ENCODE measurements around the gene DYNLT2B. TPM values are rescaled to one million over a fixed set of nuclear protein-coding genes. Genes with fewer than 3 reads are reported as not detected.
"Not testable (repeated sequence)": the region's sequence is repeated elsewhere in the genome, so short reads cannot be mapped to it uniquely, and the experiment has no call there.

Gene DYNLT2B
- total and polyA plus RNA-seq, 11 donors, result 1.9 to 8.8 (median 3.6) TPM

DNA sequence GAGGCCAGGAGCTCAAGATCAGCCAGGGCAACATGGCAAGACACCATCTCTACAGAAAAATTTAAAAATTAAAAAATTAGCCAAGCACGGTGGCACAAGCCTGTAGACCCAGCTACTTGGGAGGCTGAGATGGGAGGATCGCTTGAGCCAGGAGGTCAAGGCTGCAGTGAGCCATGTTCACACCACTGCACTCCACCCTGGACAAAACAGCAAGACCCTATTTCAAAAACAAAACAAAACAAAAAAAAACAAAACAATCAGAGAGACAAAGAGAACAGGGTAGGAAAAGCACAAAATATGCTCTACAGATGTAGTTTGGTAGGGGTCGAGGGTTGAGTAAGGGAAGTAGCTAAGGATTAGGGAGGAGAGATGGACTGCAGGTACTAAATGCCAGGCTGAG, 3.4 kb downstream of the DYNLT2B start:
- no peaks in the 10 kb centered on the region for H3K27me3 ChIP-seq
- peaks cover 0 to 9% (median 0%) of the 10 kb centered on the region in 9 donors for H3K36me3 ChIP-seq
- DNase-seq (no peak), ATAC-seq (no peak)
- WGBS, 4 donors, result 90 to 97% (median 96%) methylated on average over 3 of the region's 3 CpGs
- H3K4me3 ChIP-seq, result no peak overlapping the region
- intact Hi-C loops (cut with DNase I), result no loop called here
- H3K4me1 ChIP-seq, result peaks cover 0 to 6% (median 1%) of the 10 kb centered on the region in 12 donors
- TF ChIP-seq, protein P1, sequence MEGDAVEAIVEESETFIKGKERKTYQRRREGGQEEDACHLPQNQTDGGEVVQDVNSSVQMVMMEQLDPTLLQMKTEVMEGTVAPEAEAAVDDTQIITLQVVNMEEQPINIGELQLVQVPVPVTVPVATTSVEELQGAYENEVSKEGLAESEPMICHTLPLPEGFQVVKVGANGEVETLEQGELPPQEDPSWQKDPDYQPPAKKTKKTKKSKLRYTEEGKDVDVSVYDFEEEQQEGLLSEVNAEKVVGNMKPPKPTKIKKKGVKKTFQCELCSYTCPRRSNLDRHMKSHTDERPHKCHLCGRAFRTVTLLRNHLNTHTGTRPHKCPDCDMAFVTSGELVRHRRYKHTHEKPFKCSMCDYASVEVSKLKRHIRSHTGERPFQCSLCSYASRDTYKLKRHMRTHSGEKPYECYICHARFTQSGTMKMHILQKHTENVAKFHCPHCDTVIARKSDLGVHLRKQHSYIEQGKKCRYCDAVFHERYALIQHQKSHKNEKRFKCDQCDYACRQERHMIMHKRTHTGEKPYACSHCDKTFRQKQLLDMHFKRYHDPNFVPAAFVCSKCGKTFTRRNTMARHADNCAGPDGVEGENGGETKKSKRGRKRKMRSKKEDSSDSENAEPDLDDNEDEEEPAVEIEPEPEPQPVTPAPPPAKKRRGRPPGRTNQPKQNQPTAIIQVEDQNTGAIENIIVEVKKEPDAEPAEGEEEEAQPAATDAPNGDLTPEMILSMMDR (IDR thresholded peaks at IDR 0.05), result no peak
- TF ChIP-seq POLR2A (IDR thresholded peaks at IDR 0.05), result no peak
- no peak overlapping the region for H3K27ac ChIP-seq
- no peaks in the 10 kb centered on the region for H3K9me3 ChIP-seq

DNA sequence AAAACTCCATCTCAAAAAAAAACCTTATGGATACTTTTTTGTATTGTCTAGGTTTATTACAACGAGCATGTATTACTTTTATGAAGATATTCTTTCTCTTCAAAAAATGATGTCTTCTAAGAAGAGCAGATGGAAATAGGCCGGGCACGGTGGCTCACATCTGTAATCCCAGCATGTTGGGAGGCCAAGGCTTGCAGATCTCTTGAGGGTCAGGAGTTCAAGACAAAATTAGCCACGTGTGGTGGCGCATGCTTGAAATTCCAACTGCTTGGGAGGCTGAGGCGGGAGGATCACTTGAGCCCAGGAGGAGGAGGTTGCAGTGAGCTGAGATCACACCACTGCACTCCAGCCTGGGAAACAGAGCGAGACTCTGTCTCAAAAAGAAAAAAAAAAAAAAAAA, 4.0 kb downstream of the DYNLT2B start:
- H3K27ac ChIP-seq; ATAC-seq; H3K36me3 ChIP-seq; H3K9me3 ChIP-seq; H3K4me3 ChIP-seq; DNase-seq; H3K4me1 ChIP-seq; intact Hi-C loops (cut with DNase I); H3K27me3 ChIP-seq: not testable (repeated sequence)
- 80 to 85% (median 82%) methylated on average over 7 of the region's 7 CpGs for WGBS, 4 donors

DNA sequence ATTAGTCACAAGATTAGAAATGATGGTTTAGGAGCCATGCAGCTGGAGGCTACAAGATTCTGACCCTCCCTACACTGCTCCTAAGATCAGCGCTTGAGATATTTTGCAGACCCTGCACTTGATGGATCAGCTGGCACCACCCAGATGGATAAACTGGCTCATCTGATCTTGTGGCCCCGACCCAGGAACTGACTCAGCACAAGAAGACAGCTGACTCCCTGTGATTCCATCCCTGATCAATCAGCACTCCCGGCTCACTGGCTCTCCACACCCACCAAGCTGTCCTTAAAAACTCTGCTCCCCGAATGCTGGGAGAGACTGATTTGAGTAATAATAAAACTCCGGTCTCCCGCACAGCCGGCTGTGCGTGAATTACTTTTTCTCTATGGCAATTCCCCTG, 15.1 kb downstream of the DYNLT2B start:
- ATAC-seq; DNase-seq; H3K27me3 ChIP-seq; H3K4me3 ChIP-seq; H3K27ac ChIP-seq; H3K4me1 ChIP-seq; intact Hi-C loops (cut with DNase I); H3K9me3 ChIP-seq: not testable (repeated sequence)
- peaks cover 0 to 25% (median 4%) of the 10 kb centered on the region in 9 donors for H3K36me3 ChIP-seq
- 85 to 93% (median 87%) methylated on average over 5 to 8 of the region's 8 CpGs for WGBS, 4 donors

DNA sequence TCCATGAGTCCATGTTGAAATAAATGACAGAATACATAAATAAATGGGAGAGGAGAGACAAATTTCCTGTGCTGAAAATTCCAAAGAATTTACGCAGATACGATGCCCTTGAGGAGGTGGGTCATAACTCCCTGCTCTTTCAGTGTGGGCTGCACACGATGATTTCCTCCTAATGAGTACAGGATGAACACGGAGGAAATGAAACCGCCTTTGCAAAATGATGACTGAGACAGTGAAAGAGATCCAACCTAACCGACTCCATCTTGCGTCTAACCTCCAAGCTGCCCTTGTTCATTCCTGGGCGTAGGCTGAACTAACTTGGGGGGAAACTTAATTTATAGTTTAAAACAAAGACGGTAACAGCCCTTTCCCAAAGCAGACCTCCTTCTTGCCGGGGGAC, 15.5 kb downstream of the DYNLT2B start:
- not testable (repeated sequence) for DNase-seq

DNA sequence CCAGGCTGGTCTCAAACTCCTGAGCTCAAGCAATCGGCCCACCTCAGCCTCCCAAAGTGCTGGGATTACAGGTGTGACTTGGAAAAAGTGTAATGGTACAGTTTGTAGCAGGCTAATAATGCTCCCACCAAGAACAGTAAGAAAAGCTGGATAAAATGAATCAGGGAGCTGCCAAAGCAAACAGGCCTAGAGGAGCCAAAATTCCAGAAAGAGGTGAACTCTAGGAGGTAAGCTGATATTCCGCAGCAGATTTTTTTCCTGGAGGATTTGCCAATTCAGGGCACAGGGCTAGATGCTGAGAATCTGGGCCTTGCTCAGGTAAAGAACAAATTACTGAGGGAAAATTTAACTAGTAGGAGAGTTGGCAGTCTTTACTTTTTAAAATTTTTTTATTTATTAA, 19.5 kb downstream of the DYNLT2B start:
- Histone ChIP-seq H3K27me3 (no peaks in the 10 kb centered on the region), H3K9me3 (no peaks in the 10 kb centered on the region), H3K36me3 (peaks cover 0 to 13% (median 4%) of the 10 kb centered on the region in 9 donors), H3K27ac (no peak overlapping the region), H3K4me1 (no peaks in the 10 kb centered on the region), H3K4me3 (no peak overlapping the region)
- no peak for TF ChIP-seq POLR2A (IDR thresholded peaks at IDR 0.05)
- TF ChIP-seq, protein P1 (IDR thresholded peaks at IDR 0.05), result no peak
- ATAC-seq, result no peak
- no peak for DNase-seq
- WGBS, 4 donors, result 94 to 98% (median 96%) methylated on average over 2 of the region's 2 CpGs
- intact Hi-C loops (cut with DNase I), result no loop called here

More for the DNA sequence above, 15.5 kb downstream of the DYNLT2B start:
- 63 to 77% (median 67%) methylated on average over 7 to 8 of the region's 10 CpGs for WGBS, 4 donors
- H3K27me3 ChIP-seq; intact Hi-C loops (cut with DNase I); ATAC-seq; H3K9me3 ChIP-seq; H3K4me1 ChIP-seq; H3K27ac ChIP-seq; H3K4me3 ChIP-seq: not testable (repeated sequence)
- peaks cover 0 to 28% (median 4%) of the 10 kb centered on the region in 9 donors for H3K36me3 ChIP-seq

DNA sequence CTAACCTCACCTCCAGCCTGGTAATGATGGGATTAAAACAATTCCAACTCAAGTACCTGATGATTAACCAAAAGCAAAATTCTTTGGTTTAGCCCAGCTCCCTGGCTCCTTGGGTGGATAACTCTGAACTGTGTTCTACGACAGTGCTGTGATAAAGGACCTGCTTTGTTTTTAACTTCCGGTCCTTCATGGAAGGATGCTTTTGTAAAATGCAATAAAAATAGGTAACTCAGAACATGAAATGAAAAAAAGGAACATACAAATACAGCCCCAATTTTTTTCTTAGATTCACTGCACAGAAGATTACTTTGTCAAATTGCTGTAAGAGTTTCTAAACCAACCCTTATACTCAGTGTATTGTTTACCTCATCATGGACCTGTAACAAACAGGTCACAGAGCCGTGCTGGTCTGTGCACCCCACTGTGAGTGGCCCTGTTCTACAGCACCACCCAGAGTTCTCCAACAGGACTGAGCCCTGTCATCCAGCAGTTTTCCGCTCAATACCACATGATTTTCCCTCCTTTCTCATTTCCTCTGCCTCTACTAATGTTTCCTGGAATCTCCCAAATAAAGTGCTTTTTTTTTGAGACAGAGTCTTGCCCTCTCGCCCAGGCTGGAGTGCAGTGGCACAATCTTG, 25.6 kb downstream of the DYNLT2B start:
- Histone ChIP-seq H3K4me1 (peaks cover 0 to 6% (median 4%) of the 10 kb centered on the region in 12 donors), H3K36me3 (no peaks in the 10 kb centered on the region), H3K4me3 (no peak overlapping the region), H3K27ac (no peak overlapping the region), H3K9me3 (no peaks in the 10 kb centered on the region), H3K27me3 (no peaks in the 10 kb centered on the region)
- intact Hi-C loops (cut with DNase I), result no loop called here
- ATAC-seq, result no peak
- DNase-seq, result no peak
- no peak for TF ChIP-seq POLR2A (IDR thresholded peaks at IDR 0.05)
- TF ChIP-seq, protein P1 (IDR thresholded peaks at IDR 0.05), result peak in 1 of 12 donors; percentile 10
- 78 to 90% (median 82%) methylated on average over 5 of the region's 5 CpGs for WGBS, 4 donors
